Naive thymus-derived CD8-positive, alpha-beta T cell (primary cell): ENCODE measurements around the gene DCLK2. TPM values are rescaled to one million over a fixed set of nuclear protein-coding genes. Genes with fewer than 3 reads are reported as not detected.

ENCODE experiments used
- ATAC-seq, 2 donors: fragments of 150-1000 bp; cut with Tn5 transposase in 1 of 2; sonication (Bioruptor Pico), chemical (Tn5 transposase) in 1 of 2; 1 replicate in 1 of 2; 2 replicates in 1 of 2; pipeline ENCODE4 v1.10.0; 2021; ENCODE audit warnings: mild to moderate bottlenecking in 2 of 2, moderate library complexity in 2 of 2
- POLR2A ChIA-PET: fragments of 350-600 bp; sonication (Branson Sonifier 250); formaldehyde crosslinking; loops from one replicate; lab custom pipeline; 2021; ENCODE audit warnings: antibody characterized with exemption; lab: Charles Lee
- DNase-seq, 10 donors: peaks; one replicate each; pipeline versions ENCODE4 v3.0.0 to v3.0.0-alpha.2; 2020 to 2022
- H3K27ac Mint-ChIP-seq, 10 donors: one replicate each; pipeline ENCODE4 v1.8.0; 2020 to 2022; ENCODE audit warnings: mild to moderate bottlenecking in 10 of 10, mixed read lengths in 10 of 10, moderate library complexity in 4 of 10, inconsistent platforms in 1 of 10
- H3K27me3 Mint-ChIP-seq, 5 donors: one replicate each; pipeline ENCODE4 v1.8.0; 2021 to 2022; ENCODE audit warnings: mixed read lengths in 5 of 5
- H3K36me3 Mint-ChIP-seq, 3 donors: one replicate each; pipeline ENCODE4 v1.8.0; 2020 to 2022; ENCODE audit warnings: mixed read lengths in 3 of 3, mild to moderate bottlenecking in 2 of 3, inconsistent platforms in 1 of 3
- H3K4me1 Mint-ChIP-seq, 4 donors: one replicate each; pipeline ENCODE4 v1.8.0; 2021 to 2022; ENCODE audit warnings: mixed read lengths in 4 of 4
- H3K4me3 Mint-ChIP-seq, 10 donors: one replicate each; pipeline ENCODE4 v1.8.0; 2020 to 2022; ENCODE audit warnings: mild to moderate bottlenecking in 10 of 10, mixed read lengths in 10 of 10, moderate library complexity in 6 of 10, inconsistent platforms in 1 of 10
- H3K9me3 Mint-ChIP-seq, 9 donors: one replicate each; pipeline ENCODE4 v1.8.0; 2020 to 2022; ENCODE audit warnings: mixed read lengths in 9 of 9, mild to moderate bottlenecking in 3 of 9, inconsistent platforms in 1 of 9, moderate library complexity in 1 of 9
- polyA plus RNA-seq, 3 donors: library from polyadenylated mRNA; unstranded; fragments of 300-500 nt; fragmentation: Illumina TruSeq; gene quantifications; one replicate each; pipeline ENCODE4 v1.2.3, GENCODE V29; 2021
- total RNA-seq, 8 experiments: library from RNA in 2 of 8; stranded (reverse) in 2 of 8; gene quantifications; one replicate each; pipeline ENCODE4 v1.2.3 and lab custom pipeline; 2021 to 2026

DCLK2 gene
- total and polyA plus RNA-seq, 5 experiments from 2014 or later = 0.20 TPM; not detected in 4

- DNase-seq = no peak
- no peak overlapping the region for H3K27ac Mint-ChIP-seq
- H3K9me3 Mint-ChIP-seq = peaks cover 0 to 2% (median 0%) of the 10 kb centered on the region in 9 donors
- POLR2A ChIA-PET = no interaction called here
- H3K4me3 Mint-ChIP-seq = no peak overlapping the region
- H3K36me3 Mint-ChIP-seq = no peaks in the 10 kb centered on the region
- no peak for ATAC-seq
- H3K27me3 Mint-ChIP-seq = peaks cover 0 to 11% (median 7%) of the 10 kb centered on the region in 5 donors
- no peaks in the 10 kb centered on the region for H3K4me1 Mint-ChIP-seq
Measured at GRCh38 chr4:150098214-150098613, 20.0 kb downstream of the DCLK2 start.

GRCh38 chr4:150104404-150105027, 26.3 kb downstream of the DCLK2 start:
- ATAC-seq (no peak), DNase-seq (no peak)
- POLR2A ChIA-PET = no interaction called here
- Mint-ChIP-seq H3K36me3 (no peaks in the 10 kb centered on the region), H3K4me3 (no peak overlapping the region), H3K27me3 (peaks cover 3 to 11% (median 7%) of the 10 kb centered on the region in 5 donors), H3K4me1 (no peaks in the 10 kb centered on the region), H3K27ac (no peak overlapping the region), H3K9me3 (no peaks in the 10 kb centered on the region)

GRCh38 chr4:150106886-150107285, 28.6 kb downstream of the DCLK2 start:
- Mint-ChIP-seq H3K36me3 (no peaks in the 10 kb centered on the region), H3K9me3 (no peaks in the 10 kb centered on the region), H3K4me1 (no peaks in the 10 kb centered on the region), H3K27ac (no peak overlapping the region), H3K27me3 (peaks cover 3 to 11% (median 6%) of the 10 kb centered on the region in 5 donors), H3K4me3 (no peak overlapping the region)
- POLR2A ChIA-PET = no interaction called here
- ATAC-seq (no peak), DNase-seq (no peak)

GRCh38 chr4:150108691-150109090, 30.4 kb downstream of the DCLK2 start:
- Mint-ChIP-seq H3K4me3 (no peak overlapping the region), H3K27ac (no peak overlapping the region)

GRCh38 chr4:150114641-150115040, 36.4 kb downstream of the DCLK2 start:
- Mint-ChIP-seq H3K9me3 (peaks cover 9 to 29% (median 18%) of the 10 kb centered on the region in 9 donors), H3K4me1 (no peaks in the 10 kb centered on the region), H3K27ac (no peak overlapping the region), H3K27me3 (peaks cover 0 to 26% (median 10%) of the 10 kb centered on the region in 5 donors), H3K4me3 (no peak overlapping the region), H3K36me3 (peaks cover 0 to 5% (median 0%) of the 10 kb centered on the region in 3 donors)
- POLR2A ChIA-PET = no interaction called here
- no peak for DNase-seq
- no peak for ATAC-seq

More at GRCh38 chr4:150108691-150109090, 30.4 kb downstream of the DCLK2 start:
- Mint-ChIP-seq H3K4me1 (no peaks in the 10 kb centered on the region), H3K9me3 (peaks cover 0 to 9% (median 2%) of the 10 kb centered on the region in 9 donors), H3K36me3 (peaks cover 0 to 4% (median 0%) of the 10 kb centered on the region in 3 donors), H3K27me3 (peaks cover 0 to 3% (median 2%) of the 10 kb centered on the region in 5 donors)
- DNase-seq (no peak), ATAC-seq (no peak)
- POLR2A ChIA-PET = no interaction called here

- no peak for DNase-seq
- peaks cover 0 to 5% (median 0%) of the 10 kb centered on the region in 3 donors for H3K36me3 Mint-ChIP-seq
- peaks cover 0 to 26% (median 10%) of the 10 kb centered on the region in 5 donors for H3K27me3 Mint-ChIP-seq
- H3K9me3 Mint-ChIP-seq = peaks cover 9 to 29% (median 18%) of the 10 kb centered on the region in 9 donors
- POLR2A ChIA-PET = no interaction called here
- no peaks in the 10 kb centered on the region for H3K4me1 Mint-ChIP-seq
- no peak overlapping the region for H3K4me3 Mint-ChIP-seq
- no peak for ATAC-seq
- H3K27ac Mint-ChIP-seq = no peak overlapping the region
Measured at GRCh38 chr4:150115851-150116250, 37.6 kb downstream of the DCLK2 start.

GRCh38 chr4:150116506-150116905, 38.3 kb downstream of the DCLK2 start:
- peaks cover 0 to 26% (median 10%) of the 10 kb centered on the region in 5 donors for H3K27me3 Mint-ChIP-seq
- ATAC-seq (no peak), DNase-seq (no peak)
- H3K9me3 Mint-ChIP-seq = peaks cover 9 to 29% (median 18%) of the 10 kb centered on the region in 9 donors
- POLR2A ChIA-PET = no interaction called here
- no peak overlapping the region for H3K27ac Mint-ChIP-seq
- H3K4me1 Mint-ChIP-seq = no peaks in the 10 kb centered on the region
- no peak overlapping the region for H3K4me3 Mint-ChIP-seq
- peaks cover 0 to 5% (median 0%) of the 10 kb centered on the region in 3 donors for H3K36me3 Mint-ChIP-seq

GRCh38 chr4:150117094-150117493, 38.8 kb downstream of the DCLK2 start:
- no peak overlapping the region for H3K27ac Mint-ChIP-seq
- H3K4me3 Mint-ChIP-seq = no peak overlapping the region
- POLR2A ChIA-PET = no interaction called here
- peaks cover 9 to 29% (median 18%) of the 10 kb centered on the region in 9 donors for H3K9me3 Mint-ChIP-seq
- DNase-seq = no peak
- H3K4me1 Mint-ChIP-seq = no peaks in the 10 kb centered on the region
- ATAC-seq = no peak
- peaks cover 0 to 5% (median 0%) of the 10 kb centered on the region in 3 donors for H3K36me3 Mint-ChIP-seq
- peaks cover 0 to 26% (median 10%) of the 10 kb centered on the region in 5 donors for H3K27me3 Mint-ChIP-seq

- ATAC-seq = no peak
- no peak overlapping the region for H3K4me3 Mint-ChIP-seq
- no peaks in the 10 kb centered on the region for H3K4me1 Mint-ChIP-seq
- POLR2A ChIA-PET = no interaction called here
- peaks cover 9 to 29% (median 18%) of the 10 kb centered on the region in 9 donors for H3K9me3 Mint-ChIP-seq
- no peak overlapping the region for H3K27ac Mint-ChIP-seq
- no peak for DNase-seq
- peaks cover 0 to 26% (median 11%) of the 10 kb centered on the region in 5 donors for H3K27me3 Mint-ChIP-seq
- H3K36me3 Mint-ChIP-seq = peaks cover 0 to 5% (median 0%) of the 10 kb centered on the region in 3 donors
Measured at GRCh38 chr4:150117629-150118028, 39.4 kb downstream of the DCLK2 start.

- ATAC-seq = no peak
- H3K4me3 Mint-ChIP-seq = no peak overlapping the region
- no peak for DNase-seq
- peaks cover 5 to 19% (median 11%) of the 10 kb centered on the region in 9 donors for H3K9me3 Mint-ChIP-seq
- no peak overlapping the region for H3K27ac Mint-ChIP-seq
- no peaks in the 10 kb centered on the region for H3K36me3 Mint-ChIP-seq
- H3K27me3 Mint-ChIP-seq = peaks cover 0 to 26% (median 8%) of the 10 kb centered on the region in 5 donors
- H3K4me1 Mint-ChIP-seq = no peaks in the 10 kb centered on the region
- POLR2A ChIA-PET = no interaction called here
Measured at GRCh38 chr4:150119492-150119891, 41.2 kb downstream of the DCLK2 start.

- DNase-seq = no peak
- H3K27ac Mint-ChIP-seq = no peak overlapping the region
- ATAC-seq = no peak
- H3K9me3 Mint-ChIP-seq = peaks cover 0 to 5% (median 0%) of the 10 kb centered on the region in 9 donors
- peaks cover 0 to 12% (median 0%) of the 10 kb centered on the region in 4 donors for H3K4me1 Mint-ChIP-seq
- POLR2A ChIA-PET = no interaction called here
- H3K4me3 Mint-ChIP-seq = no peak overlapping the region
- no peaks in the 10 kb centered on the region for H3K36me3 Mint-ChIP-seq
- H3K27me3 Mint-ChIP-seq = peaks cover 1 to 6% (median 4%) of the 10 kb centered on the region in 5 donors
Measured at GRCh38 chr4:150123087-150123486, 44.8 kb downstream of the DCLK2 start.

- no peak for ATAC-seq
- Mint-ChIP-seq H3K4me3 (no peak overlapping the region), H3K4me1 (peaks cover 0 to 12% (median 0%) of the 10 kb centered on the region in 4 donors), H3K9me3 (peaks cover 0 to 5% (median 0%) of the 10 kb centered on the region in 9 donors), H3K27me3 (peaks cover 1 to 12% (median 6%) of the 10 kb centered on the region in 5 donors), H3K27ac (no peak overlapping the region), H3K36me3 (no peaks in the 10 kb centered on the region)
- DNase-seq = no peak
- POLR2A ChIA-PET = no interaction called here
Measured at GRCh38 chr4:150123796-150124677, 45.8 kb downstream of the DCLK2 start.
